ENCODE data around the gene TJP2. TPM values are rescaled to one million over a fixed set of nuclear protein-coding genes. Genes with fewer than 3 reads are reported as not detected.

Gene TJP2
- total and polyA plus RNA-seq, 7 experiments from 2014 or later: 1.6 to 27.3 (median 11.3) TPM

DNA sequence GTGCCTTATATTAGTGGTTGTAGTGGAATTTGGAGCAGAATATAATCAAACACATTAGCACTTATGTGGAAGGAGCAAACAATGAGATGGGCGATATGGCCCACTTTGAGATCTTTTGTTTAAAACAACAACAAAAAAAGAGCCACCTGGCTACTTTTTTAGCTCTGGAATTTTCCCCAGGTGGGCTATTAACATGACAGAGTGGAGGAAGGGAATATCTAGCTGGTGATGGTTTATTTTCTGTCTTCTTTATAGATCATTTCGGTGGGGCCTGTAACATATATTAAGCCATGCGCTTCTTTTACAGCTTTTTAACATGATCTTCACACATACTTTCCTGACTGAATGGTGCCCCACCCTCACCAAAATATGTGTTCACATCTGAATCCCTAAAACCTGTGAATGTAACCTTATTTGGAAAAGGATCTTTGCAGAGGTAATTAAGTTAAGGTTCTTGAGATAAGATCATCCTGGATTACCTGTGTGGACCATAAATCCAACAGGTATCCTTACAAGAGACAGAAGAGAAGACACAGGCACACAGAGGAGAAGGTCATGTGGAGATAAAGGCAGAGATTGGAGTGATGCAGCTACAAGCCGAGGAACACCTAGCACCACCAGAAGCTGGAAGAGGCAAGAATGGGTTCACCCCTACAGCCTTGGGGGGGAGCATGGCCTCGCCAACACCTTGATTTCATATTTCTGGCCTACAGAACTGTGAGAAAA, 134.3 kb downstream of the TJP2 start:
- Histone ChIP-seq H3K4me3 (ENCODE audit: low read length) (no peak overlapping the region), H3K27ac (ENCODE audit: low read depth, low read length) (no peak overlapping the region), H3K27me3 (ENCODE audit: control insufficient read depth in 2 of 2, insufficient read depth in 2 of 2, low read length in 2 of 2) (no peaks in the 10 kb centered on the region), H3K4me1 (ENCODE audit: control insufficient read depth in 2 of 2, insufficient read depth in 2 of 2, low read length in 2 of 2) (no peaks in the 10 kb centered on the region), H3K9me3 (ENCODE audit: control insufficient read depth in 2 of 3, low read length in 3 of 3) (peaks cover 0 to 8% (median 0%) of the 10 kb centered on the region in 3 experiments), H3K36me3 (ENCODE audit: control insufficient read depth in 2 of 3, insufficient read depth in 3 of 3, low read length in 3 of 3) (no peaks in the 10 kb centered on the region)
- H3K27me3 Mint-ChIP-seq: peaks cover 5 to 16% (median 9%) of the 10 kb centered on the region in 5 donors
- H3K9me3 Mint-ChIP-seq: peaks cover under 1 to 17% (median 10%) of the 10 kb centered on the region in 11 donors
- CTCF ChIA-PET: no interaction called here
- H3K27ac Mint-ChIP-seq: no peak overlapping the region
- H3K4me1 Mint-ChIP-seq: no peaks in the 10 kb centered on the region
- no peak for DNase-seq
- H3K36me3 Mint-ChIP-seq: peaks cover 0 to 7% (median under 1%) of the 10 kb centered on the region in 5 donors
- ATAC-seq: no peak
- H3K4me3 Mint-ChIP-seq: no peak overlapping the region
- intact Hi-C loops (cut with micrococcal nuclease): no loop called here
- POLR2A ChIA-PET: no interaction called here

DNA sequence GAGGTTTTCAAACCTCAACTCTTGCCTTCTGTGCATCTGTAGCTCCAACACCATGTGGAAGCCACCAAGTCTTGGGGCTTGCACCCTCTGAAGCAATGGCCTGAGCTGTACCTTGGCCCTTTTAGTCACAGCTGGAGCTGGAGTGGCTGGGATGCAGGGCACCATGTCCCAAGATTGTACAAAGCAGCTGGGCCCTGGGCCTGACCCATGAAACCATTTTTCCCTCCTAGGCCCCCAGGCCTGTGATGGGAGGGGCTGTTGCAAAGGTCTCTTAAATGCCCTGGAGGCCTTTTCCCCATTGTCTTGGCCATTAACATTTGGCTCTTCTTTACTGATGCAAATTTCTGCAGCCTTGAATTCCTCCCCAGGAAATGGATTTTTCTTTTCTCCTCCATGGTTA, 139.1 kb downstream of the TJP2 start:
- H3K4me3 ChIP-seq (ENCODE audit: low read length): no peak overlapping the region
- Mint-ChIP-seq H3K36me3 (peaks cover 0 to 14% (median 5%) of the 10 kb centered on the region in 5 donors), H3K4me3 (no peak overlapping the region), H3K4me1 (no peaks in the 10 kb centered on the region), H3K27ac (no peak overlapping the region), H3K9me3 (peaks cover 8 to 27% (median 15%) of the 10 kb centered on the region in 11 donors), H3K27me3 (peaks cover 2 to 24% (median 21%) of the 10 kb centered on the region in 5 donors)
- no peaks in the 10 kb centered on the region for H3K4me1 ChIP-seq (ENCODE audit: control insufficient read depth in 2 of 2, insufficient read depth in 2 of 2, low read length in 2 of 2)
- intact Hi-C loops (cut with micrococcal nuclease): no loop called here
- POLR2A ChIA-PET: no interaction called here
- no peak overlapping the region for H3K27ac ChIP-seq (ENCODE audit: low read depth, low read length)
- peaks cover 0 to 8% (median 0%) of the 10 kb centered on the region in 3 experiments for H3K9me3 ChIP-seq (ENCODE audit: control insufficient read depth in 2 of 3, low read length in 3 of 3)
- ATAC-seq (no peak), DNase-seq (no peak)
- CTCF ChIA-PET: no interaction called here
- no peaks in the 10 kb centered on the region for H3K36me3 ChIP-seq (ENCODE audit: control insufficient read depth in 2 of 3, insufficient read depth in 3 of 3, low read length in 3 of 3)
- peaks cover 0 to 4% of the 10 kb centered on the region in 2 donors for H3K27me3 ChIP-seq (ENCODE audit: control insufficient read depth in 2 of 2, insufficient read depth in 2 of 2, low read length in 2 of 2)

DNA sequence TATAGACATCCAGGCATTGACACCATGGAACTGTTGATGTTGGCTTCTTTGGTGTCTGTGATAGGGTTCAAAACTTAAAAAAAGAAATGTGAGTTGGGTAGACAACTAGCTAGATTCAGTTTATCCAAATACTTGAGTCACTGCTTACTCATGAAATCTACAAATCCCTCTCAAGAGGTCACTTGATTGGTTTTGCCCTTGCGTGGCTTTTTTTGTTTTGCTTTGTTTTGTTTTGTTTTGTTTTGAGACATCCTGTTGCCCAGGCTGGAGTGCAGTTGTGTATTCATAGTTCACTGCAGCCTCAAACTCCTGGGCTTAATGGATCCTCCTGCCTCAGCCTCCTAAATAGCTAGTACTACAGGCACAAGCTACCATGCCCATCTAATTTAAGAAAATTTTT, 140.5 kb downstream of the TJP2 start:
- H3K36me3 ChIP-seq (ENCODE audit: control insufficient read depth in 2 of 3, insufficient read depth in 3 of 3, low read length in 3 of 3): no peaks in the 10 kb centered on the region
- Mint-ChIP-seq H3K9me3 (peaks cover 8 to 27% (median 15%) of the 10 kb centered on the region in 11 donors), H3K27me3 (peaks cover 2 to 26% (median 23%) of the 10 kb centered on the region in 5 donors), H3K36me3 (peaks cover 0 to 14% (median 5%) of the 10 kb centered on the region in 5 donors), H3K4me3 (no peak overlapping the region), H3K4me1 (no peaks in the 10 kb centered on the region), H3K27ac (no peak overlapping the region)
- ChIA-PET POLR2A (no interaction called here), CTCF (no interaction called here)
- H3K27ac ChIP-seq (ENCODE audit: low read depth, low read length): no peak overlapping the region
- no peaks in the 10 kb centered on the region for H3K4me1 ChIP-seq (ENCODE audit: control insufficient read depth in 2 of 2, insufficient read depth in 2 of 2, low read length in 2 of 2)
- ATAC-seq: no peak
- H3K27me3 ChIP-seq (ENCODE audit: control insufficient read depth in 2 of 2, insufficient read depth in 2 of 2, low read length in 2 of 2): peaks cover 0 to 4% of the 10 kb centered on the region in 2 donors
- no peak for DNase-seq
- peaks cover 0 to 8% (median 0%) of the 10 kb centered on the region in 3 experiments for H3K9me3 ChIP-seq (ENCODE audit: control insufficient read depth in 2 of 3, low read length in 3 of 3)
- H3K4me3 ChIP-seq (ENCODE audit: low read length): no peak overlapping the region
- intact Hi-C loops (cut with micrococcal nuclease): no loop called here

DNA sequence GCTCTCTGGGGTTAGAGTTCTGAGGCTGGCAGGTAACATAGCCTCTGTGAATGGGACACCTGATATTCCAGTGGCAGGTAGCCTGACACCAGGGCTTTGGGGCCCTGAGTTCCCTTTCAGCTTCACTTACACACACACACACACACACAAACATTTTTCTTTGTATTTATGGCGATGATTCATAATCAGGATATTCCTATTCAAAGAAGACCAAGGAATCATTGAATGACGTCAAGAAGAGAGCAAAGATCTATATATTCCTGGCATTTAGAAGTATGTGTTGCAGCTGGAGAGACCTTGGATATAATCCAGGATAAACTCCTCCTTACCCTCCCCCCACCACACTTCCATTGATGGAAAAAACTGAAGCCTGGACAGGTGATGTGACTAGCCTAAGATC, 143.0 kb downstream of the TJP2 start:
- Histone ChIP-seq H3K4me3 (ENCODE audit: low read length) (no peak overlapping the region), H3K4me1 (ENCODE audit: control insufficient read depth in 2 of 2, insufficient read depth in 2 of 2, low read length in 2 of 2) (no peaks in the 10 kb centered on the region), H3K27ac (ENCODE audit: low read depth, low read length) (no peak overlapping the region), H3K9me3 (ENCODE audit: control insufficient read depth in 2 of 3, low read length in 3 of 3) (peaks cover 0 to 8% (median 0%) of the 10 kb centered on the region in 3 experiments), H3K36me3 (ENCODE audit: control insufficient read depth in 2 of 3, insufficient read depth in 3 of 3, low read length in 3 of 3) (no peaks in the 10 kb centered on the region), H3K27me3 (ENCODE audit: control insufficient read depth in 2 of 2, insufficient read depth in 2 of 2, low read length in 2 of 2) (peaks cover 0 to 4% of the 10 kb centered on the region in 2 donors)
- peaks cover 0 to 12% (median 4%) of the 10 kb centered on the region in 5 donors for H3K36me3 Mint-ChIP-seq
- CTCF ChIA-PET: no interaction called here
- POLR2A ChIA-PET: no interaction called here
- peaks cover 14 to 30% (median 27%) of the 10 kb centered on the region in 5 donors for H3K27me3 Mint-ChIP-seq
- H3K4me3 Mint-ChIP-seq: no peak overlapping the region
- no peak overlapping the region for H3K27ac Mint-ChIP-seq
- intact Hi-C loops (cut with micrococcal nuclease): no loop called here
- no peak for ATAC-seq
- DNase-seq: no peak
- H3K4me1 Mint-ChIP-seq: no peaks in the 10 kb centered on the region
- peaks cover 8 to 21% (median 12%) of the 10 kb centered on the region in 11 donors for H3K9me3 Mint-ChIP-seq

DNA sequence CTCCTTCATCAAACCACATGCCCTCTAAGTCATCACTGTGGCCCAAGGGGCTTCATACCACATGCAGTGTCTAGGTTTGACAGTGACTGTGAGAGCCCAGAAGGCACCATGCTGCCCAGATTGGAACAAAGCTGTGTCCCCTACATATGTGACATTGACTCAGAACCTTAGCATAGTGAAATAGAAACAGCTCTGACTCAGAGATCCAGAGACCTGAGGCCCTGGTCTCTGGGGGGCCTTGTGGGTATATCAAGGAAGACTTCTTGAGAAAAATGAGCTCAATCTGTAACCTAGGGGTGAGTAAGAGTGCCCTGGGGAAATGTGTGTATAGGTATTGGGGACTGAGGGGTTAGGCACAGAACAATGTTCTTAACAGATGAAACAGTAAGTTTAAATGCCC, 143.8 kb downstream of the TJP2 start:
- Mint-ChIP-seq H3K9me3 (peaks cover 5 to 15% (median 10%) of the 10 kb centered on the region in 11 donors), H3K4me3 (no peak overlapping the region), H3K36me3 (peaks cover 0 to 8% (median 0%) of the 10 kb centered on the region in 5 donors), H3K4me1 (no peaks in the 10 kb centered on the region), H3K27me3 (peaks cover 20 to 33% (median 30%) of the 10 kb centered on the region in 5 donors), H3K27ac (no peak overlapping the region)
- no peak overlapping the region for H3K4me3 ChIP-seq (ENCODE audit: low read length)
- peaks cover 0 to 4% of the 10 kb centered on the region in 2 donors for H3K27me3 ChIP-seq (ENCODE audit: control insufficient read depth in 2 of 2, insufficient read depth in 2 of 2, low read length in 2 of 2)
- intact Hi-C loops (cut with micrococcal nuclease): no loop called here
- POLR2A ChIA-PET: no interaction called here
- peaks cover 0 to 4% (median 0%) of the 10 kb centered on the region in 3 experiments for H3K9me3 ChIP-seq (ENCODE audit: control insufficient read depth in 2 of 3, low read length in 3 of 3)
- DNase-seq (no peak), ATAC-seq (no peak)
- no peak overlapping the region for H3K27ac ChIP-seq (ENCODE audit: low read depth, low read length)
- H3K36me3 ChIP-seq (ENCODE audit: control insufficient read depth in 2 of 3, insufficient read depth in 3 of 3, low read length in 3 of 3): no peaks in the 10 kb centered on the region
- CTCF ChIA-PET: no interaction called here
- H3K4me1 ChIP-seq (ENCODE audit: control insufficient read depth in 2 of 2, insufficient read depth in 2 of 2, low read length in 2 of 2): no peaks in the 10 kb centered on the region

DNA sequence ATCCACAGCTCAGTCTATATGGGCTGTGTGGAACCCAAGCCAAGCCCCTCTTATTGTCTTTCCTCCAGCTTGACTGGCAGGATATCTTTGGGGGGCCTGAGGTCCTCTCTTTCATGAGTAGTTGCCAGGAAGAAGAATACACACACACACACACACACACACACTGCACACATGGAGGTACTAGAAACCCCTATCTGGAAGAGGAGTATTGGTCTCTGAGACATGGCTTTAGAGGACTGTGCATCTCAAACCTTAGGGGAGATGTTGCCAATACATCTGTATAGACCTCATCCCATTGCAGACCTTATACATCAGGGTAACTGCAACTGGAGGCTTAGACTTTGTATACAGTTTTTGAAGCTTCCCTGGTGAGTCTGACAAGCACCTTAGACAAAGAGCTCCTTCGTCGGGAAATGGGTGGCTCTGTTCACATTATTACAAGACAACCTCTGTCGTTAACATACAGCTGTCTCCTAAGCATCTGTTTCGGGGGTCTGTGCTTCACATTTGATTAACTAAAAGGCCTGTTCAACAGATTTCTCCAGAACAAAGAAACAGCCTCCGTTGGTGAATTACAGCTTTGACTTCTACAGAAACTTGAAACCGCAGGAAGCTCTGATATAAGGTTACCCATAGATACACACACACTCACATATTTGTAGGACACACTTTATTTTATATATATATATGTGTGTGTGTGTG, 145.4 kb downstream of the TJP2 start:
- ATAC-seq (no peak), DNase-seq (no peak)
- Mint-ChIP-seq H3K27me3 (peaks cover 32 to 48% (median 40%) of the 10 kb centered on the region in 5 donors), H3K4me1 (peaks cover 0 to 3% (median 0%) of the 10 kb centered on the region in 7 donors), H3K4me3 (no peak overlapping the region), H3K9me3 (peaks cover 0 to 7% (median 0%) of the 10 kb centered on the region in 11 donors), H3K27ac (no peak overlapping the region), H3K36me3 (no peaks in the 10 kb centered on the region)
- POLR2A ChIA-PET: no interaction called here
- CTCF ChIA-PET: no interaction called here
- Histone ChIP-seq H3K9me3 (ENCODE audit: control insufficient read depth in 2 of 3, low read length in 3 of 3) (no peaks in the 10 kb centered on the region), H3K36me3 (ENCODE audit: control insufficient read depth in 2 of 3, insufficient read depth in 3 of 3, low read length in 3 of 3) (no peaks in the 10 kb centered on the region), H3K4me1 (ENCODE audit: control insufficient read depth in 2 of 2, insufficient read depth in 2 of 2, low read length in 2 of 2) (no peaks in the 10 kb centered on the region), H3K27ac (ENCODE audit: low read depth, low read length) (no peak overlapping the region), H3K27me3 (ENCODE audit: control insufficient read depth in 2 of 2, insufficient read depth in 2 of 2, low read length in 2 of 2) (peaks cover 0 to 2% of the 10 kb centered on the region in 2 donors), H3K4me3 (ENCODE audit: low read length) (no peak overlapping the region)
- intact Hi-C loops (cut with micrococcal nuclease): no loop called here
